Lung (tissue), 12 donors: ENCODE results near the gene EHMT1. TPM values are rescaled to one million over a fixed set of nuclear protein-coding genes. Genes with fewer than 3 reads are reported as not detected.

Source experiments
- ATAC-seq: fragments of 200-7000 bp; cut with Tn5 transposase; one replicate; pipeline ENCODE4 v1.9.1; 2020; ENCODE audit warnings: moderate number of reproducible peaks; ENCODE audit not compliant: insufficient read depth, low FRiP score
- DNase-seq, 3 donors: peaks; one replicate each; pipeline ENCODE4 v3.0.0-alpha.2; 2013 to 2017
- H3K27ac ChIP-seq, 2 donors: one replicate each; pipeline ENCODE4 v1.5.1; 2013; ENCODE audit warnings: mild to moderate bottlenecking in 2 of 2, moderate library complexity in 2 of 2, control low read depth in 1 of 2, inconsistent platforms in 1 of 2, low read depth in 1 of 2, low read length in 1 of 2
- H3K27me3 ChIP-seq, 3 donors: one replicate each; pipeline ENCODE4 v1.5.1; 2013; ENCODE audit warnings: low read length in 2 of 3; ENCODE audit not compliant: control insufficient read depth in 3 of 3, insufficient read depth in 3 of 3
- H3K36me3 ChIP-seq, 4 donors: one replicate each; pipeline ENCODE4 v1.5.1; 2013; ENCODE audit warnings: low read length in 4 of 4, mild to moderate bottlenecking in 1 of 4, moderate library complexity in 1 of 4; ENCODE audit not compliant: control insufficient read depth in 4 of 4, insufficient read depth in 4 of 4
- H3K4me1 ChIP-seq, 5 donors: one replicate each; pipeline ENCODE4 v1.5.1; 2013; ENCODE audit warnings: low read length in 5 of 5, mild to moderate bottlenecking in 2 of 5, moderate library complexity in 1 of 5; ENCODE audit not compliant: control insufficient read depth in 5 of 5, insufficient read depth in 5 of 5
- H3K4me3 ChIP-seq: one replicate; pipeline ENCODE4 v1.5.1; 2013; ENCODE audit warnings: mild to moderate bottlenecking, control low read depth, moderate library complexity
- H3K9ac ChIP-seq, 2 donors: one replicate each; pipeline ENCODE4 v1.5.1; 2013; ENCODE audit warnings: low read length in 2 of 2, control low read depth in 1 of 2; ENCODE audit not compliant: insufficient read depth in 1 of 2
- H3K9me3 ChIP-seq, 4 donors: one replicate each; pipeline ENCODE4 v1.5.1; 2013; ENCODE audit warnings: low read length in 3 of 4, mild to moderate bottlenecking in 1 of 4, moderate library complexity in 1 of 4; ENCODE audit not compliant: control insufficient read depth in 4 of 4, insufficient read depth in 3 of 4
- CTCF ChIP-seq: IDR thresholded peaks from 2 replicates; pipeline ENCODE4 v1.5.1; 2012; ENCODE audit warnings: mild to moderate bottlenecking; ENCODE audit errors: control extremely low read depth, extremely low read depth
- WGBS, 2 donors: extraction: QIAGEN DNeasy Blood & Tissue Kit; methylation state at CpG; one replicate each; pipeline ENCODE4 v1.1.7; 2013; 5-methylcytosine and 5-hydroxymethylcytosine counted together
- polyA plus RNA-seq, 2 donors: library from polyadenylated mRNA; stranded (reverse); fragments of 200-250 nt; gene quantifications; one replicate each; pipeline ENCODE4 v1.2.1, GENCODE V29; 2013
- total RNA-seq, 2 donors: library from RNA; depleted of rRNA in 1 of 2; stranded (reverse); fragments of >200 nt in 1 of 2; gene quantifications; one replicate each; pipeline ENCODE4 v1.2.1, GENCODE V29; 2014 to 2021
- donor health status: control.
- donor health status: control.
- donor health status: Bipolar disorder and iron deficiency.
- donor health status: healthy.
- donor health status: DM: yes; HTN: yes; CAD: no.

EHMT1 gene
- total and polyA plus RNA-seq, 4 donors: 32.2 to 91.5 (median 58.1) TPM

- Histone ChIP-seq H3K4me3 (no peak overlapping the region), H3K27ac (no peak overlapping the region), H3K9me3 (no peaks in the 10 kb centered on the region), H3K9ac (no peak overlapping the region), H3K36me3 (peaks cover 0 to 6% (median 1%) of the 10 kb centered on the region in 4 donors), H3K27me3 (no peaks in the 10 kb centered on the region), H3K4me1 (peaks cover 0 to 2% (median 0%) of the 10 kb centered on the region in 5 donors)
- WGBS, 2 donors: 36 to 74% methylated on average over 2 of the region's 2 CpGs
- DNase-seq (no peak), ATAC-seq (no peak)
- no peak for TF ChIP-seq CTCF
Observed at GRCh38 chr9:137658781-137659180, 40.0 kb downstream of the EHMT1 start.

- DNase-seq: no peak
- Histone ChIP-seq H3K36me3 (peaks cover 0 to 6% (median 2%) of the 10 kb centered on the region in 4 donors), H3K9ac (no peak overlapping the region), H3K9me3 (no peaks in the 10 kb centered on the region), H3K27ac (no peak overlapping the region), H3K4me1 (peaks cover 0 to 9% (median 4%) of the 10 kb centered on the region in 5 donors), H3K27me3 (no peaks in the 10 kb centered on the region), H3K4me3 (no peak overlapping the region)
- WGBS, 2 donors: 55 to 74% methylated on average over 4 of the region's 4 CpGs
- no peak for ATAC-seq
- no peak for TF ChIP-seq CTCF
Observed at GRCh38 chr9:137660144-137660543, 41.3 kb downstream of the EHMT1 start.

- WGBS, 2 donors: 90 to 94% methylated on average over 4 of the region's 4 CpGs
- Histone ChIP-seq H3K4me3 (no peak overlapping the region), H3K27ac (no peak overlapping the region), H3K36me3 (peaks cover 0 to 2% (median 0%) of the 10 kb centered on the region in 4 donors), H3K4me1 (peaks cover 0 to 33% (median 11%) of the 10 kb centered on the region in 5 donors), H3K9me3 (no peaks in the 10 kb centered on the region), H3K27me3 (no peaks in the 10 kb centered on the region), H3K9ac (no peak overlapping the region)
- DNase-seq (no peak), ATAC-seq (no peak)
- TF ChIP-seq CTCF: no peak
Observed at GRCh38 chr9:137663584-137663983, 44.8 kb downstream of the EHMT1 start.

- DNase-seq: peak; percentile 52 to 69 (median 61)
- H3K4me1 ChIP-seq: peaks cover 0 to 33% (median 13%) of the 10 kb centered on the region in 5 donors
- no peak for TF ChIP-seq CTCF
- no peak for ATAC-seq
- no peaks in the 10 kb centered on the region for H3K27me3 ChIP-seq
- no peak overlapping the region for H3K4me3 ChIP-seq
- no peak overlapping the region for H3K9ac ChIP-seq
- H3K27ac ChIP-seq: no peak overlapping the region
- peaks cover 0 to 4% (median 0%) of the 10 kb centered on the region in 4 donors for H3K9me3 ChIP-seq
- H3K36me3 ChIP-seq: peaks cover 0 to 6% (median 0%) of the 10 kb centered on the region in 4 donors
- 71 to 82% methylated on average over 7 of the region's 7 CpGs for whole genome bisulfite sequencing, 2 donors
Observed at GRCh38 chr9:137664676-137665075, 45.9 kb downstream of the EHMT1 start.
